ENCODE measurements around the gene PLA2G10. TPM values are rescaled to one million over a fixed set of nuclear protein-coding genes. Genes with fewer than 3 reads are reported as not detected.

Gene PLA2G10
- total RNA-seq, 1 experiment from 2014 or later, result 0.22 TPM

DNA sequence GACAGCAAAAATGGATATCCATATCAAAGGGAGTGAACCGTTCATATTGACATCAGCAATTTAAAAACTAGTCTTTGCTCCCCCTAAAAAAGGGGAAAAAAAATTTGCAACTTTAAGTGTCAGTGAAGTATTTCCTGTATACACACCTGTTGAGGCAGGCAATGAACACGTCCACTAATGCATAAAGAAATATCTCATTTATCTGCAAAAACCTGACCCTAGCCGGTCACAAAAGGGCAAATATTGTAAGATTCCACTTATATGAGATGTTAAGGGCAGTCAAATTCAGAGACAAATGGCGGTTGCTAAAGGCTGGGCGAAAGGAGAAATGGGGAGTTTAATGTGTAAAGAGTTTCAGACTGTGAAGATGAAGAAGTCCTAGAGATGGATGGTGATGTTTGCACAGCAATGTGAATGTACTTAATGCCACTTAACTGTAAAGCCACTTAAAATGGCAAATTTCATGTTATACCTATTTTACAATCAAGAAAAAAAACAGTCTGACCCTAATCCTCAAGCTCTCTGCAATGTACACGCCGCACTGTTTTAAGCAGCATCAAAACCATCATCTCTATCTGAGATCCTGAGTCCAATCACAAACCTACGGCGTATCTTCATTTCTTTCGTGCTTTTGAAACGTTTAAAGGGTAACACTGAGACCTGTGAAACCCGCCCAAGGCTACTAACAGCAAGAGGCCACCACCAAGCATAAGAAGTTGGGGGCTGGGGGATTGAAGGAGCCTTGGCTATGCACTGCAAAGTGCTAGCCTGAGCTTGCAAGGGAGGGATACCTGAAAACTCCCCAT is 65.1 kb downstream of the PLA2G10 start:
- POLR2A ChIA-PET (ENCODE audit: unreplicated experiment), result no interaction called here
- CTCF ChIA-PET, result no interaction called here
- no peak overlapping the region for H2AFZ ChIP-seq (ENCODE audit: low read length)

DNA sequence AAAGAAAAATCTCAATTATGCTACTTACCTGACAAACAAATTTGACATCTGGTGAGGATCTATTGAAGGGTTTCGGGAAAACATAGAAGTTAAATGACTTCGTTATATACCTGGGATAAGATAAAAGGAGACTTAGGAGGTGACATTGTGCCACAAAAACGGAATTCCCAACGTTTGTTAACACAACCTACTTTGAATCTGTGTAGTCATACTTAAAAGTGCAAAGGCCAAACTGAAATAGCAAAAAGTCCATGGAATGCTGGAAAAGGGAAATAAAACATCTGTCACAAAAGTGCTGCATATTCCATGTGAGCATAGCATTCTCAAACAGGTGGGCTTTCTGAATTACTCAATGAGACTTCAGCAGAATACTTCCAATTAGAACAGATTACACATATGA is 67.0 kb downstream of the PLA2G10 start:
- no peak for ATAC-seq
- Histone ChIP-seq H3K9me2 (replicated peaks; ENCODE audit: low read length) (no peaks in the 10 kb centered on the region), H3K9ac (ENCODE audit: low read length) (no peak overlapping the region), H3K9me3 (ENCODE audit: low read length) (no peaks in the 10 kb centered on the region), H3K4me1 (ENCODE audit: insufficient read depth, low read length) (peaks cover 15% of the 10 kb centered on the region), H3F3A (ENCODE audit: low read length, unreplicated experiment) (peaks cover 4% of the 10 kb centered on the region), H3K4me3 (ENCODE audit: low read length) (no peak overlapping the region), H2AFZ (ENCODE audit: low read length) (no peak overlapping the region), H4K20me1 (ENCODE audit: low read length) (no peaks in the 10 kb centered on the region), H3K36me3 (ENCODE audit: low read depth, low read length) (peaks cover 6% of the 10 kb centered on the region), H3K27ac (ENCODE audit: low read length) (no peak overlapping the region), H3K79me2 (ENCODE audit: low read length) (peaks cover 26% of the 10 kb centered on the region), H3K27me3 (ENCODE audit: low read length) (no peaks in the 10 kb centered on the region), H3K4me2 (ENCODE audit: low read length) (no peak overlapping the region)
- ChIA-PET POLR2A (ENCODE audit: unreplicated experiment) (no interaction called here), CTCF (no interaction called here)
- DNase-seq, result no peak
- intact Hi-C loops (cut with micrococcal nuclease), result no loop called here
- TF ChIP-seq, protein P1, sequence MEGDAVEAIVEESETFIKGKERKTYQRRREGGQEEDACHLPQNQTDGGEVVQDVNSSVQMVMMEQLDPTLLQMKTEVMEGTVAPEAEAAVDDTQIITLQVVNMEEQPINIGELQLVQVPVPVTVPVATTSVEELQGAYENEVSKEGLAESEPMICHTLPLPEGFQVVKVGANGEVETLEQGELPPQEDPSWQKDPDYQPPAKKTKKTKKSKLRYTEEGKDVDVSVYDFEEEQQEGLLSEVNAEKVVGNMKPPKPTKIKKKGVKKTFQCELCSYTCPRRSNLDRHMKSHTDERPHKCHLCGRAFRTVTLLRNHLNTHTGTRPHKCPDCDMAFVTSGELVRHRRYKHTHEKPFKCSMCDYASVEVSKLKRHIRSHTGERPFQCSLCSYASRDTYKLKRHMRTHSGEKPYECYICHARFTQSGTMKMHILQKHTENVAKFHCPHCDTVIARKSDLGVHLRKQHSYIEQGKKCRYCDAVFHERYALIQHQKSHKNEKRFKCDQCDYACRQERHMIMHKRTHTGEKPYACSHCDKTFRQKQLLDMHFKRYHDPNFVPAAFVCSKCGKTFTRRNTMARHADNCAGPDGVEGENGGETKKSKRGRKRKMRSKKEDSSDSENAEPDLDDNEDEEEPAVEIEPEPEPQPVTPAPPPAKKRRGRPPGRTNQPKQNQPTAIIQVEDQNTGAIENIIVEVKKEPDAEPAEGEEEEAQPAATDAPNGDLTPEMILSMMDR (conservative IDR thresholded peaks at IDR 0.05; ENCODE audit: low read depth, low read length), result no peak
- TF ChIP-seq EZH2 (IDR thresholded peaks at IDR 0.05; ENCODE audit: low read length, unreplicated experiment), result no peak
- no peak for TF ChIP-seq EZH2phosphoT487 (IDR thresholded peaks at IDR 0.05; ENCODE audit: borderline replicate concordance, low read length)
- no TSS peak for BruUV-seq (replicated peaks)

More for the DNA sequence above, 65.1 kb downstream of the PLA2G10 start:
- ATAC-seq (no peak), DNase-seq (no peak)
- peak overlapping the region; percentile 84 for H3K4me3 ChIP-seq (ENCODE audit: low read length)
- no peaks in the 10 kb centered on the region for H3K27me3 ChIP-seq (ENCODE audit: low read length)
- intact Hi-C loops (cut with micrococcal nuclease), result no loop called here
- peaks cover 6% of the 10 kb centered on the region for H3K36me3 ChIP-seq (ENCODE audit: low read depth, low read length)
- no peaks in the 10 kb centered on the region for H3K9me2 ChIP-seq (replicated peaks; ENCODE audit: low read length)
- H3K4me1 ChIP-seq (ENCODE audit: insufficient read depth, low read length), result peaks cover 17% of the 10 kb centered on the region
- H3K4me2 ChIP-seq (ENCODE audit: low read length), result peak overlapping the region; percentile 81
- no peak overlapping the region for H3K27ac ChIP-seq (ENCODE audit: low read length)
- BruUV-seq (replicated peaks), result TSS peak; percentile 24
- peaks cover 39% of the 10 kb centered on the region for H3K79me2 ChIP-seq (ENCODE audit: low read length)
- peaks cover 4% of the 10 kb centered on the region for H3F3A ChIP-seq (ENCODE audit: low read length, unreplicated experiment)
- H4K20me1 ChIP-seq (ENCODE audit: low read length), result no peaks in the 10 kb centered on the region
- H3K9ac ChIP-seq (ENCODE audit: low read length), result peak overlapping the region; percentile 95
- TF ChIP-seq, protein P1 (conservative IDR thresholded peaks at IDR 0.05; ENCODE audit: low read depth, low read length), result no peak
- no peak for TF ChIP-seq EZH2phosphoT487 (IDR thresholded peaks at IDR 0.05; ENCODE audit: borderline replicate concordance, low read length)
- no peak for TF ChIP-seq EZH2 (IDR thresholded peaks at IDR 0.05; ENCODE audit: low read length, unreplicated experiment)
- H3K9me3 ChIP-seq (ENCODE audit: low read length), result no peaks in the 10 kb centered on the region

Other genes starting within 250 kb of the PLA2G10 start
- 29.0 and 34.7 TPM in 2 replicates for gene PARN, start 64.0 kb downstream of the PLA2G10 start, total RNA-seq (2014; rRNA removed)
- 26.9 and 27.9 TPM in 2 replicates for gene BFAR, start 61.4 kb downstream of the PLA2G10 start, total RNA-seq (2014; rRNA removed)
- gene NPIPA3, start 9.1 kb upstream of the PLA2G10 start, total RNA-seq (2014; rRNA removed), result 1.1 and 1.4 TPM in 2 replicates
- gene NPIPA2, start 48.2 kb upstream of the PLA2G10 start, total RNA-seq (2014; rRNA removed), result 0.98 and 1.4 TPM in 2 replicates
- 72.4 and 76.1 TPM in 2 replicates for gene NOMO1, start 139.4 kb upstream of the PLA2G10 start, total RNA-seq (2014; rRNA removed)
- 10.9 and 16.8 TPM in 2 replicates for gene NPIPA1, start 243.1 kb upstream of the PLA2G10 start, total RNA-seq (2014; rRNA removed)

Measured in PC-3 (cell line).